Karpas-422 (cell line): Measurements from ENCODE around the gene MACROH2A1. TPM values are rescaled to one million over a fixed set of nuclear protein-coding genes. Genes with fewer than 3 reads are reported as not detected.

ENCODE experiments used
- DNase-seq: peaks from one replicate; pipeline ENCODE4 v3.0.0-alpha.2; 2015
- H2AFZ ChIP-seq: fragments of 200-600 bp; sonication (generic); 2 replicates; pipeline ENCODE4 v1.6.1; 2014; ENCODE audit warnings: antibody characterized with exemption, low read length, mixed read lengths
- H3K27ac ChIP-seq: fragments of 200-600 bp; sonication (generic); 2 replicates; pipeline ENCODE4 v1.5.1; 2014; ENCODE audit warnings: mild to moderate bottlenecking, low read length, moderate library complexity
- H3K27me3 ChIP-seq: fragments of 200-600 bp; sonication (generic); 2 replicates; pipeline ENCODE4 v1.6.1; 2014; ENCODE audit warnings: low read length, mixed read lengths
- H3K36me3 ChIP-seq: fragments of 200-600 bp; sonication (generic); 2 replicates; pipeline ENCODE4 v1.6.1; 2014; ENCODE audit warnings: low read length, mixed read lengths; ENCODE audit not compliant: insufficient read depth
- H3K4me1 ChIP-seq: fragments of 200-600 bp; sonication (generic); 2 replicates; pipeline ENCODE4 v1.6.1; 2014; ENCODE audit warnings: mild to moderate bottlenecking, low read length, mixed read lengths
- H3K4me2 ChIP-seq: fragments of 200-600 bp; sonication (generic); 2 replicates; pipeline ENCODE4 v1.6.1; 2014; ENCODE audit warnings: low read length, low read depth, mild to moderate bottlenecking; ENCODE audit not compliant: poor library complexity, severe bottlenecking
- H3K4me3 ChIP-seq: fragments of 200-600 bp; sonication (generic); 2 replicates; pipeline ENCODE4 v1.5.1; 2014; ENCODE audit warnings: mild to moderate bottlenecking, antibody characterized with exemption, low read length, mixed read lengths
- H3K79me2 ChIP-seq: fragments of 200-600 bp; sonication (generic); 2 replicates; pipeline ENCODE4 v1.6.1; 2014; ENCODE audit warnings: mild to moderate bottlenecking, low read length, mixed read lengths
- H3K9ac ChIP-seq: fragments of 200-600 bp; sonication (generic); 2 replicates; pipeline ENCODE4 v1.6.0; 2014; ENCODE audit warnings: low read length
- H3K9me2 ChIP-seq: fragments of 200-600 bp; sonication (generic), shearing (Covaris generic); replicated peaks from 2 replicates; pipeline ENCODE4 v1.6.0; 2014; ENCODE audit warnings: mild to moderate bottlenecking, low read length, moderate library complexity; ENCODE audit not compliant: insufficient read depth
- H3K9me3 ChIP-seq: fragments of 300-700, 200-600 bp; sonication (generic); 2 replicates; pipeline ENCODE4 v1.6.1; 2014; ENCODE audit warnings: low read length, mixed read lengths
- H4K20me1 ChIP-seq: fragments of 200-600 bp; sonication (generic); 2 replicates; pipeline ENCODE4 v1.6.1; 2014; ENCODE audit warnings: mild to moderate bottlenecking, antibody characterized with exemption, low read length, low read depth; ENCODE audit not compliant: insufficient read depth
- total RNA-seq: library from RNA; depleted of rRNA; stranded (reverse); fragments of >200 nt; shearing (Covaris generic); gene quantifications from 2 replicates; pipeline ENCODE4 v1.2.3, GENCODE V29; 2014; ENCODE audit warnings: low replicate concordance

MACROH2A1 gene
- total RNA-seq, 1 experiment from 2014 or later: 160 TPM

- no peaks in the 10 kb centered on the region for H3K4me1 ChIP-seq
- no peaks in the 10 kb centered on the region for H3K9me3 ChIP-seq
- H3K36me3 ChIP-seq: peaks cover 12% of the 10 kb centered on the region; the same call in 1 of the 2 replicates
- no peak overlapping the region for H2AFZ ChIP-seq
- no peak overlapping the region for H3K4me2 ChIP-seq
- no peak for DNase-seq
- no peak overlapping the region for H3K4me3 ChIP-seq
- H3K9ac ChIP-seq: no peak overlapping the region
- 0 out of 2 replicates have a peak, but pooled peaks cover 3% of the 10 kb centered on the region for H4K20me1 ChIP-seq
- H3K27ac ChIP-seq: no peak overlapping the region
- no peaks in the 10 kb centered on the region for H3K27me3 ChIP-seq
- H3K79me2 ChIP-seq: no peaks in the 10 kb centered on the region
- no peaks in the 10 kb centered on the region for H3K9me2 ChIP-seq
These were observed 70.8 kb downstream of the MACROH2A1 start for GRCh38 chr5:135328128-135328687.

- H3K36me3 ChIP-seq: peaks cover 12% of the 10 kb centered on the region; the same call in 1 of the 2 replicates
These were observed 71.5 kb downstream of the MACROH2A1 start for GRCh38 chr5:135327429-135328127.

DNA sequence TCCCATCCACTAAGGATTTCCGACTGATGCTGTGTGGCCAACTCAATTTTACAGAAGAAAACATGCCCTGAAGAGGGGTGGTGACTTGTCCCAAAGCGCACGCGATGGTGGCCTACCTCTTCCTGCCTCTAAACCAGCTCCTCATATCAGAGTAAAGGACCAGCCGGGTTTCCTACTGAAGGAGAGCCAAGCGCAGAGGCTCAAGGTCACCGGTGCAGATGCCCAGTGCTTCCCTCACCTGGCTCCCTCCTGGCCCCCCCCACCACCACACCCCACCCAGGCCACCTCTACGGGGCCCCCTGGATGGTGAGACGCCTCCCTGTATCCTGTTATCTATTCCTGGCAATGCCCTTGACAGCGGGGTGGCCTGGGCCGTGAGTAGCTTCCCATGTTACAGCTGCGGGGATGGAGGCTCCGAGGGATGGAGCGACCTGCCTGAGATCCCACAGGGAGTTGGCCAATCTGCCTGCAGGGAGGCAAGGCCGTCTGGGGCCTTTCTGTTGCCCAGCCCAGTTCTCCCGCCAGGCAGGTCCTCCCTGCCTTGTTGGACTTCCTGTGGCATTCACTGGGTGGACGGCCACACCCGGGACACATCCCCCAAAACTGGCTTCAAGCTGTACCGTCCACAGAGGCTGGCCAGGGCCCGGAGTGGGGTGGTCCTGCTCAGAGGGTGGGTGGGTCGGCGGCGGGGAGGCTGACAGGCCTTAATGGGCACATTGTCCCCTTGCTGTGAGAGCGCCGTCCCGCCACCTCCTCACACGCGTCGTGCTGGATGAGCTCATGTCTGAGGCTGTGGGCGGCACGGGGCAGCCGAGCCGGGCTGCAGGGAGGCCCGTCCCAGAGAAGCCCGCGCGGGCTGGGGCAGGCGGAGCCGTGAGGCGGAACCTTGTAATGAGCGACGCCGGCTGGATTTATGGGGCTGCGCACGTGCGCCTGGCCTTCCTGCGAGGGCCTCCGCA lies 72.5 kb downstream of the MACROH2A1 start:
- Histone ChIP-seq H3K27ac (no peak overlapping the region), H3K36me3 (peaks cover 4% of the 10 kb centered on the region; the same call in 1 of the 2 replicates), H2AFZ (no peak overlapping the region), H3K4me3 (no peak overlapping the region), H3K9me2 (no peaks in the 10 kb centered on the region), H3K27me3 (no peaks in the 10 kb centered on the region), H4K20me1 (0 out of 2 replicates have a peak, but pooled peaks cover 3% of the 10 kb centered on the region), H3K9me3 (no peaks in the 10 kb centered on the region), H3K9ac (no peak overlapping the region), H3K4me2 (no peak overlapping the region), H3K79me2 (no peaks in the 10 kb centered on the region), H3K4me1 (no peaks in the 10 kb centered on the region)
- DNase-seq: no peak

More at GRCh38 chr5:135327429-135328127, 71.5 kb downstream of the MACROH2A1 start:
- H3K27ac ChIP-seq: no peak overlapping the region
- no peaks in the 10 kb centered on the region for H3K27me3 ChIP-seq
- H3K4me3 ChIP-seq: no peak overlapping the region
- H3K9ac ChIP-seq: no peak overlapping the region
- no peak overlapping the region for H2AFZ ChIP-seq
- 0 out of 2 replicates have a peak, but pooled peaks cover 3% of the 10 kb centered on the region for H4K20me1 ChIP-seq
- H3K79me2 ChIP-seq: no peaks in the 10 kb centered on the region
- H3K4me2 ChIP-seq: no peak overlapping the region
- H3K9me3 ChIP-seq: no peaks in the 10 kb centered on the region
- H3K4me1 ChIP-seq: no peaks in the 10 kb centered on the region
- DNase-seq: no peak
- H3K9me2 ChIP-seq: no peaks in the 10 kb centered on the region

- Histone ChIP-seq H3K27me3 (no peaks in the 10 kb centered on the region), H4K20me1 (0 out of 2 replicates have a peak, but pooled peaks cover 3% of the 10 kb centered on the region), H3K36me3 (no peaks in the 10 kb centered on the region), H3K79me2 (no peaks in the 10 kb centered on the region), H3K4me3 (no peak overlapping the region), H3K9me2 (no peaks in the 10 kb centered on the region), H2AFZ (no peak overlapping the region), H3K4me2 (no peak overlapping the region), H3K27ac (no peak overlapping the region), H3K9ac (no peak overlapping the region), H3K4me1 (no peaks in the 10 kb centered on the region), H3K9me3 (no peaks in the 10 kb centered on the region)
- DNase-seq: no peak
These were observed 74.0 kb downstream of the MACROH2A1 start for GRCh38 chr5:135324897-135325650.

GRCh38 chr5:135324160-135324559 lies 74.9 kb downstream of the MACROH2A1 start:
- Histone ChIP-seq H3K36me3 (no peaks in the 10 kb centered on the region), H3K9me3 (no peaks in the 10 kb centered on the region), H3K9ac (no peak overlapping the region), H4K20me1 (0 out of 2 replicates have a peak, but pooled peaks cover 3% of the 10 kb centered on the region), H2AFZ (no peak overlapping the region), H3K4me1 (no peaks in the 10 kb centered on the region), H3K27me3 (no peaks in the 10 kb centered on the region), H3K4me3 (no peak overlapping the region), H3K9me2 (no peaks in the 10 kb centered on the region), H3K79me2 (no peaks in the 10 kb centered on the region), H3K4me2 (no peak overlapping the region), H3K27ac (no peak overlapping the region)
- DNase-seq: no peak

GRCh38 chr5:135323701-135324132 lies 75.3 kb downstream of the MACROH2A1 start:
- Histone ChIP-seq H2AFZ (no peak overlapping the region), H3K79me2 (no peaks in the 10 kb centered on the region), H3K27ac (no peak overlapping the region), H3K4me3 (no peak overlapping the region), H3K9ac (no peak overlapping the region), H3K27me3 (no peaks in the 10 kb centered on the region), H3K36me3 (no peaks in the 10 kb centered on the region), H3K4me1 (no peaks in the 10 kb centered on the region), H3K9me2 (no peaks in the 10 kb centered on the region), H3K4me2 (no peak overlapping the region), H3K9me3 (no peaks in the 10 kb centered on the region), H4K20me1 (0 out of 2 replicates have a peak, but pooled peaks cover 3% of the 10 kb centered on the region)
- DNase-seq: no peak

- Histone ChIP-seq H2AFZ (no peak overlapping the region), H3K4me2 (no peak overlapping the region), H3K4me1 (no peaks in the 10 kb centered on the region), H3K4me3 (no peak overlapping the region), H3K27me3 (no peaks in the 10 kb centered on the region), H3K9ac (no peak overlapping the region), H3K79me2 (no peaks in the 10 kb centered on the region), H3K9me3 (no peaks in the 10 kb centered on the region), H3K9me2 (no peaks in the 10 kb centered on the region), H3K27ac (no peak overlapping the region), H3K36me3 (no peaks in the 10 kb centered on the region), H4K20me1 (0 out of 2 replicates have a peak, but pooled peaks cover 3% of the 10 kb centered on the region)
- DNase-seq: no peak
These were observed 75.8 kb downstream of the MACROH2A1 start for GRCh38 chr5:135323227-135323626.
